Omental fat pad (tissue), 4 donors: ENCODE measurements around the gene AKT2. TPM values are rescaled to one million over a fixed set of nuclear protein-coding genes. Genes with fewer than 3 reads are reported as not detected.

Source experiments
- small RNA-seq: library from RNA; depleted of rRNA; stranded (forward); fragments of <200 nt; gene quantifications from one replicate; pipeline ENCODE3, GENCODE V24; 2016
- total RNA-seq, 4 donors: library from RNA; depleted of rRNA; stranded (reverse); fragments of >200 nt; gene quantifications; one replicate each; pipeline ENCODE4 v1.1.0, GENCODE V29; 2016

The AKT2 gene
- total RNA-seq, 4 donors from 2014 or later: 84.7 to 151 (median 99.1) TPM

Small RNA genes lying within 50 kb of the gene (small RNA-seq; reads per million reads assigned to genes)
- gene MIR641: 0.39 reads per million
- not detected for gene RNU6-945P

Other genes with a start within 250 kb of the AKT2 start
- gene ZNF780B, start 229.1 kb downstream of the AKT2 start, total RNA-seq: 10 to 100 TPM in 2 of 4 donors, 1 to 10 TPM in 2; 7.2 to 17.8 (median 10.7) TPM
- 10 to 100 TPM in 3 of 4 donors, 1 to 10 TPM in 1; 4.8 to 14.7 (median 11.4) TPM for gene ZNF780A, start 194.4 kb downstream of the AKT2 start, total RNA-seq
- 1 to 10 TPM; 5.9 to 9.7 (median 7.6) TPM for gene MAP3K10, start 93.9 kb downstream of the AKT2 start, total RNA-seq
- under 1 TPM in 1 of 4 donors, not detected in 3; 0.28 TPM for gene TTC9B, start 67.0 kb downstream of the AKT2 start, total RNA-seq
- 1 to 10 TPM in 1 of 4 donors, under 1 TPM in 2, not detected in 1; 0.37 to 1.1 (median 0.48) TPM for gene CCNP, start 58.7 kb downstream of the AKT2 start, total RNA-seq
- 10 to 100 TPM in 1 of 4 donors, 1 to 10 TPM in 3; 7.6 to 11.9 (median 8.3) TPM for gene C19orf47, start 63.1 kb upstream of the AKT2 start, total RNA-seq
- 100 to 1,000 TPM; 254 to 437 (median 351) TPM for gene PLD3, start 63.4 kb upstream of the AKT2 start, total RNA-seq
- 1 to 10 TPM in 1 of 4 donors, under 1 TPM in 1, not detected in 2; 0.24 to 2.2 TPM for gene HIPK4, start 104.8 kb upstream of the AKT2 start, total RNA-seq
- gene PRX, start 128.0 kb upstream of the AKT2 start, total RNA-seq: 1 to 10 TPM; 2.2 to 6.1 (median 4.3) TPM
- gene SERTAD1, start 140.6 kb upstream of the AKT2 start, total RNA-seq: 10 to 100 TPM; 18.9 to 80.9 (median 37.7) TPM
- 10 to 100 TPM; 18.5 to 37.3 (median 23.7) TPM for gene SERTAD3, start 159.0 kb upstream of the AKT2 start, total RNA-seq
- 100 to 1,000 TPM; 240 to 419 (median 329) TPM for gene BLVRB, start 180.4 kb upstream of the AKT2 start, total RNA-seq
- 1 to 10 TPM; 1.4 to 3.2 (median 3.0) TPM for gene SPTBN4, start 181.7 kb upstream of the AKT2 start, total RNA-seq